Measurements from ENCODE around the gene SRF. TPM values are rescaled to one million over a fixed set of nuclear protein-coding genes. Genes with fewer than 3 reads are reported as not detected.

Gene SRF
- total RNA-seq, 1 experiment from 2014 or later: 46.2 TPM

DNA sequence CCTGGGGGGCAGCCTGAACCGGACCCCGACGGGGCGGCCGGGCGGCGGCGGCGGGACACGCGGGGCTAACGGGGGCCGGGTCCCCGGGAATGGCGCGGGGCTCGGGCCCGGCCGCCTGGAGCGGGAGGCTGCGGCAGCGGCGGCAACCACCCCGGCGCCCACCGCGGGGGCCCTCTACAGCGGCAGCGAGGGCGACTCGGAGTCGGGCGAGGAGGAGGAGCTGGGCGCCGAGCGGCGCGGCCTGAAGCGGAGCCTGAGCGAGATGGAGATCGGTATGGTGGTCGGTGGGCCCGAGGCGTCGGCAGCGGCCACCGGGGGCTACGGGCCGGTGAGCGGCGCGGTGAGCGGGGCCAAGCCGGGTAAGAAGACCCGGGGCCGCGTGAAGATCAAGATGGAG, 636 bp downstream of the SRF start:
- Mint-ChIP-seq H3K4me3 (peak overlapping the region; percentile 94), H3K4me1 (peaks cover 33% of the 10 kb centered on the region), H3K27me3 (ENCODE audit: low read depth) (peaks cover 12% of the 10 kb centered on the region), H3K9me3 (no peaks in the 10 kb centered on the region), H3K27ac (no peak overlapping the region), H3K36me3 (peaks cover 19% of the 10 kb centered on the region)
- CTCF ChIA-PET: interaction anchor here (0.6 to 2.0 kb wide), 6 partner anchors 9 to 260 kb away, joined by 3 to 11 read pairs (median 5); partner anchors contain the start of genes CUL9 and DNPH1
- ATAC-seq (no peak), DNase-seq (ENCODE audit: low spot score) (peak; percentile 35)
- POLR2A ChIA-PET: interaction anchor here (2.8 to 4.1 kb wide), 3 partner anchors 9 to 119 kb away, joined by 8 to 29 read pairs (median 13); partner anchors contain the start of genes CUL7, CUL9 and PTK7
- TF ChIP-seq PREB (CRISPR knock-in tag; IDR thresholded peaks at IDR 0.05; ENCODE audit: borderline replicate concordance) (0 out of 2 replicates have a peak, but pooled peaks have one; percentile 1), CBFB (CRISPR knock-in tag; IDR thresholded peaks at IDR 0.05; ENCODE audit: low read depth) (0 out of 2 replicates have a peak, but pooled peaks have one; percentile 40), CREM (CRISPR knock-in tag; IDR thresholded peaks at IDR 0.05) (0 out of 2 replicates have a peak, but pooled peaks have one; percentile 6), EMX1 (CRISPR knock-in tag; IDR thresholded peaks at IDR 0.05) (0 out of 2 replicates have a peak, but pooled peaks have one; percentile 82)
- TF ChIP-seq, protein P1, sequence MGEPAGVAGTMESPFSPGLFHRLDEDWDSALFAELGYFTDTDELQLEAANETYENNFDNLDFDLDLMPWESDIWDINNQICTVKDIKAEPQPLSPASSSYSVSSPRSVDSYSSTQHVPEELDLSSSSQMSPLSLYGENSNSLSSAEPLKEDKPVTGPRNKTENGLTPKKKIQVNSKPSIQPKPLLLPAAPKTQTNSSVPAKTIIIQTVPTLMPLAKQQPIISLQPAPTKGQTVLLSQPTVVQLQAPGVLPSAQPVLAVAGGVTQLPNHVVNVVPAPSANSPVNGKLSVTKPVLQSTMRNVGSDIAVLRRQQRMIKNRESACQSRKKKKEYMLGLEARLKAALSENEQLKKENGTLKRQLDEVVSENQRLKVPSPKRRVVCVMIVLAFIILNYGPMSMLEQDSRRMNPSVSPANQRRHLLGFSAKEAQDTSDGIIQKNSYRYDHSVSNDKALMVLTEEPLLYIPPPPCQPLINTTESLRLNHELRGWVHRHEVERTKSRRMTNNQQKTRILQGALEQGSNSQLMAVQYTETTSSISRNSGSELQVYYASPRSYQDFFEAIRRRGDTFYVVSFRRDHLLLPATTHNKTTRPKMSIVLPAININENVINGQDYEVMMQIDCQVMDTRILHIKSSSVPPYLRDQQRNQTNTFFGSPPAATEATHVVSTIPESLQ (CRISPR knock-in tag; IDR thresholded peaks at IDR 0.05): no peak

DNA sequence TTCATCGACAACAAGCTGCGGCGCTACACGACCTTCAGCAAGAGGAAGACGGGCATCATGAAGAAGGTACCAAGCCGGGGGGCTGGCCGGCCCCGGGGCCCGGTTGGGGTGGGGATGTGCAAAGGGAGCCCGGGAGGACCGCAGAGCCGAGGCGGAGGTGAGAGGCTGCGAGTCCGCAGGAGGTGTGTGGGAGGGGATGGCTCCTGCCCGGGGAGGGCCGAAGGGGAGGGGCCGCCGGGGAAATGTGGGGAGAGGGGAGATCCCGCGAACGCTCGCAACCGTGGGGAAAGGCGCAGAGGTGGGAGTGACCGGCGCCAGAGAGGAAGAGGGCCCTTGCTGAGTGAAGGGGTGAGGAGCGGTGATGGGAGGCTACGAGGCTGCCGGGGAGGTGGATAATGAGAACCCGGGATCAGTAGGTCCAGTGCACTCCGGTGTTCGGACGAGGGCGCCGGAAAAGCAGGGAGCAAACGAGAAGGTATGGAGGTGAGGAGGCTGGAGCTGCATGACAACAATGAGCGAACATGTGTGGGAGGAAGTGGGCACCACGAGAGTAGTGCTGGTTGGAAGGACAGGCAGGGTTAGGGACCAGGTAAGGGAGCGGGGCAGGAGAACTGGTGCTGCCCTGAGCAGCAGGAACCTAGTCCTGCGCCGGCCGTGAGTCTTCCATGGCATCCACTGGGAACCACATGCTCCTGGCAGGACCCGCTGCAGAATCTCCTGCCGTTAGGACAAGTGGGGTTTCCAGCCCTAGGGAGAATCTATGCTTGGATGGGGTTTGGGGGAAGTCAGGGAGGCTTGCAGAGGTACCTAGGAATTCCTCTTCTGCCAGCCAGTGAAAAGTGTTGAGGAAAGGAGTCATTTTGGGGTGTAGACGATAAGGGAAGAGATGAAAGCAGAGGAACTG, 1.3 kb downstream of the SRF start:
- peak overlapping the region; percentile 38; the same call in 1 of the 2 replicates for H3K27ac Mint-ChIP-seq
- H3K9me3 Mint-ChIP-seq: no peaks in the 10 kb centered on the region
- ATAC-seq: no peak
- H3K4me3 Mint-ChIP-seq: peak overlapping the region; percentile 94
- peaks cover 20% of the 10 kb centered on the region for H3K36me3 Mint-ChIP-seq
- TF ChIP-seq USF2 (CRISPR knock-in tag; IDR thresholded peaks at IDR 0.05) (0 out of 2 replicates have a peak, but pooled peaks have one; percentile 6), NFATC4 (CRISPR knock-in tag; IDR thresholded peaks at IDR 0.05) (no peak), NR3C1 (CRISPR knock-in tag; conservative IDR thresholded peaks at IDR 0.05; ENCODE audit: low read depth) (no peak), TEAD1 (CRISPR knock-in tag; IDR thresholded peaks at IDR 0.05) (peak; percentile 64), SP1 (CRISPR knock-in tag; conservative IDR thresholded peaks at IDR 0.05) (no peak), EMX1 (CRISPR knock-in tag; IDR thresholded peaks at IDR 0.05) (peak; percentile 24; the same call in 1 of the 2 replicates), USF1 (CRISPR knock-in tag; IDR thresholded peaks at IDR 0.05) (0 out of 2 replicates have a peak, but pooled peaks have one; percentile 9), MAX (CRISPR knock-in tag; IDR thresholded peaks at IDR 0.05) (peak; percentile 45; the same call in 1 of the 2 replicates), TP53 (CRISPR knock-in tag; IDR thresholded peaks at IDR 0.05) (no peak)
- TF ChIP-seq, protein P2, sequence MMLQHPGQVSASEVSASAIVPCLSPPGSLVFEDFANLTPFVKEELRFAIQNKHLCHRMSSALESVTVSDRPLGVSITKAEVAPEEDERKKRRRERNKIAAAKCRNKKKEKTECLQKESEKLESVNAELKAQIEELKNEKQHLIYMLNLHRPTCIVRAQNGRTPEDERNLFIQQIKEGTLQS (CRISPR knock-in tag; conservative IDR thresholded peaks at IDR 0.05): no peak
- TF ChIP-seq, protein P3, sequence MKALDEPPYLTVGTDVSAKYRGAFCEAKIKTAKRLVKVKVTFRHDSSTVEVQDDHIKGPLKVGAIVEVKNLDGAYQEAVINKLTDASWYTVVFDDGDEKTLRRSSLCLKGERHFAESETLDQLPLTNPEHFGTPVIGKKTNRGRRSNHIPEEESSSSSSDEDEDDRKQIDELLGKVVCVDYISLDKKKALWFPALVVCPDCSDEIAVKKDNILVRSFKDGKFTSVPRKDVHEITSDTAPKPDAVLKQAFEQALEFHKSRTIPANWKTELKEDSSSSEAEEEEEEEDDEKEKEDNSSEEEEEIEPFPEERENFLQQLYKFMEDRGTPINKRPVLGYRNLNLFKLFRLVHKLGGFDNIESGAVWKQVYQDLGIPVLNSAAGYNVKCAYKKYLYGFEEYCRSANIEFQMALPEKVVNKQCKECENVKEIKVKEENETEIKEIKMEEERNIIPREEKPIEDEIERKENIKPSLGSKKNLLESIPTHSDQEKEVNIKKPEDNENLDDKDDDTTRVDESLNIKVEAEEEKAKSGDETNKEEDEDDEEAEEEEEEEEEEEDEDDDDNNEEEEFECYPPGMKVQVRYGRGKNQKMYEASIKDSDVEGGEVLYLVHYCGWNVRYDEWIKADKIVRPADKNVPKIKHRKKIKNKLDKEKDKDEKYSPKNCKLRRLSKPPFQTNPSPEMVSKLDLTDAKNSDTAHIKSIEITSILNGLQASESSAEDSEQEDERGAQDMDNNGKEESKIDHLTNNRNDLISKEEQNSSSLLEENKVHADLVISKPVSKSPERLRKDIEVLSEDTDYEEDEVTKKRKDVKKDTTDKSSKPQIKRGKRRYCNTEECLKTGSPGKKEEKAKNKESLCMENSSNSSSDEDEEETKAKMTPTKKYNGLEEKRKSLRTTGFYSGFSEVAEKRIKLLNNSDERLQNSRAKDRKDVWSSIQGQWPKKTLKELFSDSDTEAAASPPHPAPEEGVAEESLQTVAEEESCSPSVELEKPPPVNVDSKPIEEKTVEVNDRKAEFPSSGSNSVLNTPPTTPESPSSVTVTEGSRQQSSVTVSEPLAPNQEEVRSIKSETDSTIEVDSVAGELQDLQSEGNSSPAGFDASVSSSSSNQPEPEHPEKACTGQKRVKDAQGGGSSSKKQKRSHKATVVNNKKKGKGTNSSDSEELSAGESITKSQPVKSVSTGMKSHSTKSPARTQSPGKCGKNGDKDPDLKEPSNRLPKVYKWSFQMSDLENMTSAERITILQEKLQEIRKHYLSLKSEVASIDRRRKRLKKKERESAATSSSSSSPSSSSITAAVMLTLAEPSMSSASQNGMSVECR (CRISPR knock-in tag; IDR thresholded peaks at IDR 0.05; ENCODE audit: borderline replicate concordance): no peak
- TF ChIP-seq, protein P1 (CRISPR knock-in tag; IDR thresholded peaks at IDR 0.05): no peak
- CTCF ChIA-PET: interaction anchor here (0.6 to 2.2 kb wide), 6 partner anchors 8 to 261 kb away, joined by 3 to 6 read pairs (median 5); partner anchors contain the start of genes CUL9 and DNPH1
- H3K27me3 Mint-ChIP-seq (ENCODE audit: low read depth): peaks cover 12% of the 10 kb centered on the region
- POLR2A ChIA-PET: interaction anchor here (2.8 to 4.1 kb wide), 3 partner anchors 8 to 119 kb away, joined by 8 to 29 read pairs (median 13); partner anchors contain the start of genes CUL7, CUL9 and PTK7
- peak; percentile 48 for DNase-seq (ENCODE audit: low spot score)
- H3K4me1 Mint-ChIP-seq: peaks cover 33% of the 10 kb centered on the region

Measured in WTC11 (cell line).